ENCODE results near the gene LRRC56.

DNA sequence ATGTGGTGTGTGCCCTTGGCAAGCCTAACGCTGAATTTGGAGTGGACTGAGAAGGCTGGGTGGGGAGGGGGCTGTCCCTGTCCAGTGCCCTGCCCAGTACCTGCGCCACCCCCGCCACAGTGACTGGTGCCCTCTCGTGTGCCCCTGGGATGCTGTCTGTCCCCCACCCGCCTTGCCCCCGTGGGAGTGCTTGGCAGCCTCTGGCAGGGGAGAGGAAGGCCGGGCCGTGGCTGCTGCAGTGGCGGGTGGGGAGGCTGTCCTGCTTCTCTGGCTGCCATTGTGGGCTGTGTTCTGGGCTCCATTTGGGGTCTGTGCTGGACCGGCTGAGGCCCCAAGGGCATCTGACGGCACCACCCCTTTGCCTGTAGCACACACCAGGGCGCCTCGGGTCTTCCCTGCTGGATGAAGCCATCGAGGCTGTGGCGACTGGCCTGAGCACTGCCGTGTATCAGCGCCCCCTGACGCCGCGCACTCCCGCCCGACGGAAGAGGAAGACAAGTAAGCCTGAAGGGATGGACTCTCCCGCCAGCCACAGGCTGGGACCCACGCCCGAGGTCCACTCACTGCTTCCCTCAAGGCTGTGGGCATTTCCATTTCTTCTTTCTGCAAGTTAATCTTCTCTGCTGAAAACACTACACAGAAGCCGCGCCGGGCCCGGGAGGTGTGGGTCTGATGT is 60.8 kb downstream of the LRRC56 start:
- TF ChIP-seq HBP1 (CRISPR knock-in tag; IDR thresholded peaks at IDR 0.05; ENCODE audit: low read depth) (no peak), ZNF274 (CRISPR knock-in tag; IDR thresholded peaks at IDR 0.05) (no peak), ZNF839 (CRISPR knock-in tag; IDR thresholded peaks at IDR 0.05; ENCODE audit: borderline replicate concordance) (no peak), USF2 (IDR thresholded peaks at IDR 0.05; ENCODE audit: low read depth, low read length) (no peak), USF2 (CRISPR knock-in tag; IDR thresholded peaks at IDR 0.05; ENCODE audit: borderline replicate concordance) (no peak), CEBPG (CRISPR knock-in tag; IDR thresholded peaks at IDR 0.05) (no peak), ZNF746 (CRISPR knock-in tag; IDR thresholded peaks at IDR 0.05) (no peak), POLR2AphosphoS5 (IDR thresholded peaks at IDR 0.05; ENCODE audit: low read depth, low read length) (no peak), CREM (IDR thresholded peaks at IDR 0.05) (no peak), CREM (CRISPR knock-in tag; IDR thresholded peaks at IDR 0.05) (no peak), JUND (CRISPR knock-in tag; IDR thresholded peaks at IDR 0.05) (no peak), ZFP36 (IDR thresholded peaks at IDR 0.05; ENCODE audit: borderline replicate concordance, low read depth, low read length, partially characterized antibody) (no peak)
